ENCODE measurements around the gene HTR6. TPM values are rescaled to one million over a fixed set of nuclear protein-coding genes. Genes with fewer than 3 reads are reported as not detected.

HTR6 gene
- total and polyA plus RNA-seq, 2 of the 4 experiments (the other 2 are of a cell fraction), result not detected

- no peaks in the 10 kb centered on the region for H3K9me3 ChIP-seq (ENCODE audit: control insufficient read depth, insufficient read depth, low read length)
- TF ChIP-seq NFE2L2 (IDR thresholded peaks at IDR 0.05; ENCODE audit: low read depth, low read length), result no peak
- TF ChIP-seq MXI1 (IDR thresholded peaks at IDR 0.05; ENCODE audit: borderline replicate concordance, low read depth, low read length), result peak; percentile 45; the same call in 1 of the 2 replicates
- TF ChIP-seq RFX5 (IDR thresholded peaks at IDR 0.05; ENCODE audit: low read depth, low read length), result 0 out of 2 replicates have a peak, but pooled peaks have one; percentile 10
- TF ChIP-seq CEBPB (IDR thresholded peaks at IDR 0.05; ENCODE audit: low read depth, low read length), result peak; percentile 53; the same call in 1 of the 2 replicates
- no peak for TF ChIP-seq ELK1 (IDR thresholded peaks at IDR 0.05; ENCODE audit: borderline replicate concordance, low read depth, low read length)
- TF ChIP-seq CHD1 (IDR thresholded peaks at IDR 0.05; ENCODE audit: low read depth, low read length), result no peak
- no peak for TF ChIP-seq MAZ (IDR thresholded peaks at IDR 0.05; ENCODE audit: borderline replicate concordance, low read depth, low read length)
- peak; percentile 80 for TF ChIP-seq FOS (IDR thresholded peaks at IDR 0.05; ENCODE audit: low read depth, low read length)
- no peak for TF ChIP-seq CTCF (conservative IDR thresholded peaks at IDR 0.05; ENCODE audit: low read depth, low read length)
- no peak for TF ChIP-seq USF2 (IDR thresholded peaks at IDR 0.05; ENCODE audit: low read depth, low read length)
- peak; percentile 27; the same call in 1 of the 2 replicates for TF ChIP-seq MAFK (IDR thresholded peaks at IDR 0.05; ENCODE audit: low read depth, low read length)
- no peak for TF ChIP-seq SMC3 (IDR thresholded peaks at IDR 0.05; ENCODE audit: low read depth, low read length)
- TF ChIP-seq POLR2A (IDR thresholded peaks at IDR 0.05; ENCODE audit: low read depth, low read length), result no peak
- TF ChIP-seq BHLHE40 (IDR thresholded peaks at IDR 0.05; ENCODE audit: low read depth, low read length), result no peak
- H3K23ac ChIP-seq (ENCODE audit: low read depth, low read length), result no peak overlapping the region
- no peak overlapping the region for H2BK20ac ChIP-seq (ENCODE audit: low read depth, low read length)
- H3K79me1 ChIP-seq (ENCODE audit: low read depth in 1 of 2, low read length in 2 of 2), result no peaks in the 10 kb centered on the region
- H3K27me3 ChIP-seq (ENCODE audit: control insufficient read depth, insufficient read depth, low read length), result no peaks in the 10 kb centered on the region
- no peak overlapping the region for H3K14ac ChIP-seq (replicated peaks; ENCODE audit: low read depth, low read length)
- H3K56ac ChIP-seq (ENCODE audit: extremely low read depth, insufficient read depth, low read length), result no peak overlapping the region
- H4K5ac ChIP-seq (ENCODE audit: low read depth, low read length), result no peak overlapping the region
- ChIA-PET CTCF (interaction anchor here (1.1 to 1.5 kb wide), 2 partner anchors 20 to 22 kb away, joined by 4 read pairs; no protein-coding TSS in a partner anchor), POLR2A (ENCODE audit: unreplicated experiment) (no interaction called here)
- dilution Hi-C loops (cut with HindIII; ENCODE audit: low sequenced_read_pairs, unreplicated experiment), result no loop called here
- peak; percentile 93 for DNase-seq
- peak; percentile 99 for ATAC-seq (ENCODE audit: low read depth)
- H3K27ac ChIP-seq (ENCODE audit: insufficient read depth, low read length), result no peak overlapping the region
- no peak overlapping the region for H4K8ac ChIP-seq (ENCODE audit: low read depth in 2 of 2, low read length in 2 of 2)
- H3K4me3 ChIP-seq (ENCODE audit: insufficient read depth, low read depth, low read length), result no peak overlapping the region
- H3K4me2 ChIP-seq (ENCODE audit: low read depth, low read length), result no peak overlapping the region
- H3K9me1 ChIP-seq (ENCODE audit: insufficient read depth, low read length), result no peaks in the 10 kb centered on the region; the same call in 1 of the 2 replicates
- peaks cover under 1% of the 10 kb centered on the region; the same call in 1 of the 2 replicates for H3K36me3 ChIP-seq (ENCODE audit: control insufficient read depth, insufficient read depth, low read length)
- no peaks in the 10 kb centered on the region; the same call in none of the 2 replicates for H4K20me1 ChIP-seq (ENCODE audit: insufficient read depth, low read length)
- H2AK5ac ChIP-seq (ENCODE audit: low read depth, low read length), result no peak overlapping the region
- H2BK15ac ChIP-seq (ENCODE audit: low read depth, low read length), result no peak overlapping the region
- no peak overlapping the region for H3K18ac ChIP-seq (ENCODE audit: low read depth, low read length)
- BruUV-seq (replicated peaks), result no TSS peak
- no peaks in the 10 kb centered on the region for H3K4me1 ChIP-seq (ENCODE audit: control insufficient read depth, insufficient read depth, low read length)
- in situ Hi-C loops (cut with MboI; ENCODE audit: low sequenced_read_pairs), result no loop called here
- no peak overlapping the region for H2AK9ac ChIP-seq (replicated peaks; ENCODE audit: low read depth, low read length, poor library complexity)
- H4K91ac ChIP-seq (ENCODE audit: insufficient read depth, low read depth, low read length), result no peak overlapping the region
- H2BK5ac ChIP-seq (ENCODE audit: low read depth, low read length, poor library complexity, severe bottlenecking), result no peak overlapping the region
- no peak overlapping the region for H2AFZ ChIP-seq (replicated peaks; ENCODE audit: low read length, poor library complexity)
- intact Hi-C loops (cut with micrococcal nuclease), result no loop called here
- H3K4ac ChIP-seq (ENCODE audit: low read depth, low read length), result no peak overlapping the region
- H2BK120ac ChIP-seq (ENCODE audit: low read depth, low read length), result no peak overlapping the region
- WGBS, 2 experiments (ENCODE audit: extremely low coverage in 2 of 2, insufficient read length in 1 of 2), result 75% methylated on average over 1 of the region's 3 CpGs; no CpG with 5 or more reads in 1 of the 2 experiments
- H3K9ac ChIP-seq (ENCODE audit: low read depth, low read length), result no peak overlapping the region
These were observed 17.6 kb downstream of the HTR6 start for GRCh38 chr1:19682257-19682656.
